HG02870 (cell line): ENCODE data around the gene ARID3B.
A peak's percentile ranks its signal among the peaks of the same experiment; 100 is the strongest.
"Not testable (repeated sequence)": the region's sequence is repeated elsewhere in the genome, so short reads cannot be mapped to it uniquely, and the experiment has no call there.

Experiments used
- ATAC-seq: cut with Tn5 transposase; IDR thresholded peaks from one replicate; pipeline ENCODE4 v1.9.1; 2021; ENCODE audit warnings: mild to moderate bottlenecking, moderate library complexity; ENCODE audit not compliant: unreplicated experiment

Gene ARID3B, protein sequence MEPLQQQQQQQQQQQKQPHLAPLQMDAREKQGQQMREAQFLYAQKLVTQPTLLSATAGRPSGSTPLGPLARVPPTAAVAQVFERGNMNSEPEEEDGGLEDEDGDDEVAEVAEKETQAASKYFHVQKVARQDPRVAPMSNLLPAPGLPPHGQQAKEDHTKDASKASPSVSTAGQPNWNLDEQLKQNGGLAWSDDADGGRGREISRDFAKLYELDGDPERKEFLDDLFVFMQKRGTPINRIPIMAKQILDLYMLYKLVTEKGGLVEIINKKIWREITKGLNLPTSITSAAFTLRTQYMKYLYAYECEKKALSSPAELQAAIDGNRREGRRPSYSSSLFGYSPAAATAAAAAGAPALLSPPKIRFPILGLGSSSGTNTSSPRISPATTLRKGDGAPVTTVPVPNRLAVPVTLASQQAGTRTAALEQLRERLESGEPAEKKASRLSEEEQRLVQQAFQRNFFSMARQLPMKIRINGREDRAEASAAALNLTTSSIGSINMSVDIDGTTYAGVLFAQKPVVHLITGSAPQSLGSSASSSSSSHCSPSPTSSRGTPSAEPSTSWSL

DNA sequence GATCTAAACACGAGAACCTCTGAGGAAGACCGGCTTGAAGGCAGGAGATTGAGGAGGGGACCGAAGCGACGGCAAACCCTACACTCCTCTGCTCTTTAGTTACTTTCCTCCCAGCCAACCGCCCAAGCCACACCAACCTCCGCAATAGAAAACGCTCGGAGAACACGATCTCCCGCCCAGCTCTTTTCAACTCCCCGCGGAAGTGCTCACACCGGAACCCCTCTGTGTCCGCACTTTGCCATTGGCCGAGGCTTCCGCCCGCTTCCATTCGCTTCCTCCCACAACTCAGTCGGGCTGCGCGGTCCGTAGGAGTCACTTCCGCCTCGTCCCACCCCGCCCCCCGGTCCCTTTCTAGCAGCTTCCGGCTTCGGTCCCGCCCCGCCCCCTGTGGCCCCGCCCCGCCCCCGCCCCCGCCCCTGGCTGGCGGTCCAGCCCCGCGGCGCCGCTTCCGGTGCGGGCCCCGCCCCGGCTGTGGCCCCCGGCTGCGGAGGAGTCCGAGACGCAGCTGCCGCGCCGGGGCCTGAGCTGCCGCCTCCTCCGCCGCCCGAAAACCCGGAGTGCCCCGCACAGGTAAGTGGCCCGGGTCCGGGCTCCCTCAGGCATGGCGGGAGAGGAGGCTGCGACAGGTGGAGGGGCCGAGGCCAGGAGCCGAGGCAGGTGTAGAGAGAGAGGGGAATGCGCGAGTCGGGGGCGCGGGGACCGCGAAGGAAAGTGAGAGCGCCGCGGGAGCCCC is at the start of gene ARID3B:
Gene ARID3B (plus strand): TSS at position 460 of the 733 bp plus-strand sequence. CDS start 2,717 bp downstream, outside the sequence.
- ATAC-seq, result peak; percentile 69

DNA sequence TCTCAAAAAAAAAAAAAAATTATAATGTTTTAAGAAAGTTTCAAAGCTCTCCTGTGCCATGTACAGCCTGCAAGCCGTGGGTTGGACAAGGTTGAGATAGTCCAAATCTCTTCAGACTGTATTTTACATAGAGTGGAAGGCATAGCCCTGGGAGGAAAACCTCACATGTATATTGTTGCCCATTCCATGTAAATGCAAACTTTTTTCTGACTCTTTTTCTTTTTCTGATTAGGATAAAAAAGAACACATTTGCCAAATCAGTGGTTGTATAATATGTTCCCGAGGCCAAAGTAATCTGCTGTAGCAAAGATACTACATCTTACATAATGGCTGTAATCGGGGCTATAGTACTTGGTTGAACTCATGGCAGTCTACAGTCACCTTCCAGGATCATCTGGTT is 44.4 kb upstream of the ARID3B start:
- ATAC-seq, result no peak

DNA sequence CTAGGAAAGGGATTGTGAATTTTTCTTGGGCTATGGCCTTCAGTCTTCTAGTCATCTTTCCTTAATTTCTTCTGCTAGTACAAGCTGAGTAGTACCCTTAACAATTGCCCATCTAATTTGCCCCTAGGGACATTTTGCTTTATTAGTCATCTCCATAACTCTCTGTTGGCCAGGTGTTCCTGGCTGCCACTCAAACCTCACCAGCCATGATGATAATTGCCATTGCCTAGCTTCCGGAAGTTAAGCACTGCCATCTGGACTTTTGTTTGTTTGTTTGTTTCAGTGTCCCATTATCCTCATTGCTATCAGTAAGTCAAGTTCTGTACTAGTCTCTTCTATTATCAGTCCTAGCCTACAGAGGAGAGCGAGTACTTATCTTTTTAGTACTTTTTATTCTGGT is 43.4 kb upstream of the ARID3B start:
- no peak for ATAC-seq

DNA sequence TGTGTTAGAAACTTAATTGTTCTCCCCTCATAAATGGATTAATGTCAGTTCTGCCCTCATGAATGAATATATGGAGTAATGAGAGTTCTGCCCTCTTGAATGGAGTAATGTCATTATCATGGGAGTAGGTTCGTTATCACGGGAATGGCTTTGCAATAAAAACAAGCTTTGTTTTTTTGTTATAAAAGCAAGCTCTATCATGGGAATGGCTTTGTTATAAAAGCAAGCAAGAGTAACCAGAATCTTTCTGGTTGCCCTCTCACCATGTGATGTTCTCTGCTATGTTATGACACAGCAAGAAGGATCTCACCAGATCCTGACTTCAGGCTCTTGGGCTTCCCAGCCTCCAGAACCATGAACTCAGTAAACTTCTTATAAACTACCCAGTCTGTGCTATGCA is 41.7 kb upstream of the ARID3B start:
- no peak for ATAC-seq

DNA sequence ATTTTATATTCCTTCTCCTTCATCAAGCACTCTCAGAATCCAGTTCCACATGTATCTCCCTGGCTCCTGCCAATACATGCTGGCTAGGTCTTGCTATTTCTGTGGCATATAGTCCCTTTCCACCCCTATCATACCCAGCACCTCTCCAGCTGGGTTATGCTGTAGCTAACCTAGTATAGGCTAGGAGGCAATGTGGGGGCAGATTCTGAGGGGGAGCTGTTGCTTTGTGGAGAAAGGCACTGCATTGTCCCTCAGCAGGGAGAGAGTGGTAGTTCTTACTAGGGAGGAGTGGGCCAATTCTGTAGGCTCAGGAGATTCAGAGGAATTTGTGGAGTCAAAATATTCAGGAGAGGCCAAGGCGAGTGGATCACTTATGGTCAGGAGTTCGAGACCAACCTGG is 40.6 kb upstream of the ARID3B start:
- ATAC-seq, result no peak

DNA sequence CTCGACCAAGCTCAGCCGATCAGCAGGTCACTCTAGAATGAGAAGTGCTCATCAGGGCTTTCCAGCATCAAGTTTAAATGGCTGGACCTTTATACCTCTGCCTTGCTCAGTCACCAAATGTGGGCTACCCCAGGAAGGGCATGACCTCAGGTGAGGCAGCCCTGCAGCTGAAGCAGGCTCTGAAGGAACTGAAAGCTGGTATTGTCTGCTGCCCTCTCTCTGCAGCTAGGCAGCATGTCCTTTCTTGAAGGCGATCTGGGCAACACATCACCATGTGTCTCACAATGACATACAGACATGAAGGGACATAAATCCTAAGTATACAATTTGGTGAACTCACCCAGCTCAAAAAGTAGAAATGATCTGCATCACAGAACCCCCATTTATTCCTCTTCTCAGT is 38.7 kb upstream of the ARID3B start:
- no peak for ATAC-seq

DNA sequence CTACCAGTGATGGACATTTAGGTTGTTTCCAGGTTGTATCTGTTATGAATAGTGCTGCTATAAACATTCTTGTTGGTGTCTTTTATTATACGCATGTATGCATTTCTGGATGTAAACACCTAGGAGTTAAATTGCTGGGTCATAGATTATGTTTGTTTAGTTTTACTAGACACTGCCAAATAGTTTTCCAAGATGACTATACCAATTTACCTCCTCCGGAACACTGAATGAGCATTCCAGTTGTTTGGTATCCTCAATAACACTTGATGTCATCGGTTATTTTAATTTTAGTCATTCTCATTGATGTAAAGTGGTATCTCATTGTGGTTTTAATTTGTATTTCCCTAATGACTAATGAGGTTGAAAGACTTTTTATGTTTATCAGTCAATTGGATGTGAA is 36.6 kb upstream of the ARID3B start:
- ATAC-seq, result no peak

DNA sequence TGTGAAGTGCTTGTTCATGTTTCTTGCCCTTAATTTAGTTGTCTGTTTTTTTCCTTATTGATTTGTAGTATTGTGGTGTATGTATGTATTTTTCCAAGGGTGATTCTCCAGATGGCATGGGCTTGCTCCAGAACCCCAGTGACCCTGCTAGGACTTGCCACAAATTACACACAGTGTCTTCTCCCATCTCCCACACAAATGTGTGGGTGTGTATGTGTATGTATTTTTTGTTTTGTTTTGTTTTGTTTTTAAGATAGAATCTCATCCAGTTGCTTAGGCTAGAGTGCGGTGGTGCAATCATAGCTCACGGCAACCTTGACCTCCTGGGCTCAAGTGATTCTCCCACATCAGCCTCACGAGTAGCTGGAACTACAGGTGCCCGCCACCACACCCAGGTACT is 36.2 kb upstream of the ARID3B start:
- ATAC-seq, result no peak

DNA sequence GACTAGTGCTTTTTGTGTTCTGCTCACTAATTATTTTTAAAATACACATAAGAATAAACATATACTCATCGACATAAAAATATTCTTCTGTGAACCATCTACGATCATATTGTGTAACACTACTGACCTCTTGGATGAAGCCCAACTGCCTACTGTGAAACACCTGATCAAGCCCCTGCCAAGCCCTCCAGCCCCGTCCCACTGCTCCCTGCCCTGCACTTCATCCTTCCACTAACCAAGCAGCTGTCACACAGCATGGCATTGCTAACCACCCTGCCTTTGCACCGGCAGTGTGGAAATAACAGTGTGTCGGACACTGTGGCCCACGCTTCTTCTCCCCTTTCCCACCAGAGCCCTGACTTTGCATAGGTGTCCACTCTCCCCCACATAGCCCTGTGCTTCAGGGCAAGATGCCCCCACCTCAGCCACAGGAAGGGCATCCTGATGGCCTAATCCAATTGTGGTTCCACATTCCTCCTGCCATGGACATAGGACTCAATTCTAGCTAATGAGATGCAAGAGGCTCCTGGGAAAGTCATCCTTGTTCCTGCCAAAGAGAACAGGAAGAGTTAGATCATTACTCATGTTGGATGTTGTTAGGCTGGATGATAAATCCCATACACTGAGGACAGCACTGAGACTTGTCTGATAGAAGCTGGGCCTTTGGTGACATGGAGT is 35.0 kb upstream of the ARID3B start:
- no peak for ATAC-seq

DNA sequence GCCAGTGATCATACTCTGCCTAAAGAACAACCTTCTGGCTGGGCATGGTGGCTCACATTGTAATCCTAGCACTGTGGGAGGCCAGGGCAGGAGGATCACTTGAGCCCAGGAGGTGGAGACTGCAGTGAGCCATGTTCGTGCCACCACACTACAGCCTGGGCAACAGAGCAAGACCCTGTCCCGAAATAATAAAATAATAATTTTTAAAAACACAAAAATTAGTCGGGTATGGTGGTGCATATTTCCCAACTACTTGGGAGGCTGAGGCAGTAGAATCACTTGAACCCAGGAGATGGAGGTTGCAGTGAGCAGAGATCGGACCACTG is 34.5 kb upstream of the ARID3B start:
- ATAC-seq, result no peak

DNA sequence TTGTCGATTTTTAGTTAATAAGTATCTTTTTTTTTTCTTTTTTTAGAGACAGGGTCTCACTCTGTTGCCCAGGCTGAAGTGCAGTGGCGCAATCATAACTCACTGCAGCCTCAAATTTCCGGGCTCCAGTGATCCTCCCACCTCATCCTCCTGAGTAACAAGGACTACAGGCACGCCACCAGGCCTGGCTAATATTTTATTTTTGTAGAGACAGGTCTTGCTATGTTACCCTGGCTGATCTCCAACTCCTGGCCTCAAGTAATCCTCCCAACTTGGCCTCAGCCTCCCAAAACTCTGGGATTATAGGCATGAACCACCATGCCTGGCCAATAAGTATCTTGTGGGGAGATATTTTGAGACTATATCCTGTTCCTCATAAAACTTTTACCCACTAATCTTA is 29.4 kb upstream of the ARID3B start:
- ATAC-seq, result no peak

DNA sequence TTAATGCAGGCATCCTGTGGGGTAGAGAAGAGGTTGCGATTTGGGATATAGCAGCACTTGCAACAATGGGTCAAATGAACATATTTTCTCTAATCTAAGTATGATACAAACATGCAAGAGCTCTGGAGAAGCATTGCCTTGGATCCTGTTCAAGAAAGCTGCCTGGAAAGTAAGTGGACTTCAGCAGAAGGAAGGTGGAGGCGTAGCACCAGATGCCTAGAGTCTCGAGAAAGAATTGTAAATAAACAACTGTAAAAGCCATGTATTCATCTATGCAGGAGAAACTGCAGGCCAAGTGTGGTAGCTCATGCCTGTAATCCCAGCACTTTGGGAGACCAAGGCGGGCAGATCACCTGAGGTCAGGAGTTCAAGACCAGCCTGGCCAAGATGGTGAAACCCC is 27.0 kb upstream of the ARID3B start:
- not testable (repeated sequence) for ATAC-seq

DNA sequence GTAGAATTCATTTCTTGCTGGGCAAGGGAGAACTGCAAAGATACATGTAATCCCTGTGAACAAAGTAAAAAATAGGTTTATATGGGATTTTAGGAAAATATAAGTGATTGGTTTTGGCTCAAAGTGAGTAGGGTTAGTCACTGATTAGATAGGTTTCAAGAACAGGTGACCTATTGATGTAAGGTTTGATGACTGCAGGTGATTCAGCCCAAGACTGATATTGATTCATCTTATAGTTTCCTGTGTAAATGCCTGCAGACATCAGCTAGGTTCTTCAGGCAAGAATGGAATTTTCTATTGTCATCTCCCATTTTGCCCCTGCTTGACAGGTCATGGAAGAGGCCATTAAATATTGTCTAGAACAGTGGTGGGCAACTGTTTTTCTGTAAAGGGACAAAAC is 23.9 kb upstream of the ARID3B start:
- no peak for ATAC-seq

DNA sequence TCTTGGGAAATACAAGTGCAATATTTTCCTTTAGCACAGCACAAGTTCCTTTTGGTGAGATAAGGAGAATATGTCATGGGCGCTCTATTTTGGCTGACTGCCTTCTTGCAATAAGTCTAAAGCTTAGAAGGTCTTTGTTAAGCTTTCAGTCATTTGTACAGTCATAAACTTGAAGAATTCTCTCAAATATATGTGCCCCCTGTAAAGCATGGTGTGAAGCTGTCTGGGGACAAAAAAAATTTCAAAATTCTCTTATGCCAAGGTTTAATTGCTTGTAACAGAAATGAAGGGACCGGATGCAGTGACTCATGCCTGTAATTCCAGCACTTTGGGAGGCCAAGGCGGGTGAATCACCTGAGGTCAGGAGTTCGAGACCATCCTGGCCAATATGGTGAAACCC is 21.7 kb upstream of the ARID3B start:
- ATAC-seq, result no peak

DNA sequence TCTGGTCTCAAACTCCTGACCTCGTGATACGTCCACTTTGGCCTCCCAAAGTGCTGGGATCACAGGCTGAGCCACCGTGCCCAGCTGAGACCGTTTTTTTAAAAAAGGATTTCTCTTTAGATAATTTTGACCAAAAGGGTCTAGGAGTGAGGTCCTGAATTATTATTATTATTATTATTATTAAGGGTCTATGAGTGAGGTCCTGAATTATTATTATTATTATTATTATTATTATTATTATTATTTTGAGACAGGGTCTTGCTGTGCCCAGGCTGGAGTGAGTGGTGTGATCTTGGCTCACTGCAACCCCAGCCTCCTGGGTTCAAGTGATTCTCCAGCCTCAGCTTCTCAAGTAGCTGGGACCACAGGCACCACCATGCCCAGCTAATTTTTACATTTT is 20.6 kb upstream of the ARID3B start:
- ATAC-seq, result no peak

DNA sequence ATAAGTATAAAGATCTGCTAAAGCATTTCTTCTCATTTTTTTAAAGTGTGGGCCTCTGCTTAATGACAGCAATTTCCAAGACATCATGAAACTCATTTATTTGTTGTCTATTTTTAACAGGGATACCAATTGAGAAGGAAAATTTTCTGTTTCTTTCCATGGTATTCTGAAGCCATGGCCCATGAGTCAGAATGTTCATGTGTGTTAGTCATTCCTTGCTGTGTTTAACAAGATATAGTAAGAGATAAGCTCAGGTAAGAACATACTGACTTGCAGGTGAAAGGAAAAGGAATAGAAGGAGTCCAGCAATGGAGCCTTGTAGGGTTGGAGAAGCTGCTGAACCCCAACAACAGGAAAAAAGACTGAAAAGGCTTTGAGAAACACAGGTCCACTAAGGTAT is 17.0 kb upstream of the ARID3B start:
- ATAC-seq, result no peak

DNA sequence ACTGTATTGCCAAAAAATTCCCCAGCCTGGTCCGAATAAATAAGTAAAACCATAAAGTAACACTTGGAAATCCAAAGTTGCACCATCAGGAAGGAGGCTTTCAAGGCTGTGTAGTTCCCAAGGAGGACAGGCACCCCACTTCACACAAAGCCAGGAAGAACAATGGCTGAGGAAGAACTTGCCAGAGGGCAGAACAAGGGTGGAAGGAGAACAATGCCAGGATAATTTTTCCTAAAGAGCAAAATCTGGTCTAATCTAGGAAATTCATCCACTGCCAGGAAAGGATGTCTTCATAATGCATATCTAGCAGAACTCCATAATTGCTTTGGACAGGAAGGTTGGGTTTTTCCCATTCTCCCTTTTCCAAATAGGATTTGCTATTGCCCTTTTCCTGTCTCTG is 15.7 kb upstream of the ARID3B start:
- ATAC-seq, result no peak

DNA sequence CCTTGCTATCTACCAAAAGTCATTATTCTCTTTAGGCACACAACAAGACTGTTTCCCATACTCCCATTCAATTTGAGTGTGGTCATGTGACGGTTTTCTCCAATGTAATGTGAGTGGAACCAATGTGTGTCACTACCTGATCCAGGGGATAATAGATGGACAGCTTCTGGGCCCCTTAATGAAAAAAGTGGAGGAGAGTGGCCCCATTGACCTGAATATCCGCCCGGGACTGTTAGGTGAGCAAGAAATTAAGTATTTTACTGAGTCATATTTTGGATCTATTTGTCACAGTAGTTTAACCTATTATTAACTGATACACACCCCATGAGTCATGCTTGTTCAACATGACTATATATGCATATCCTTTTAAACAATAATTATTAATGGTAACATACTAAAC is 15.1 kb upstream of the ARID3B start:
- ATAC-seq, result no peak

DNA sequence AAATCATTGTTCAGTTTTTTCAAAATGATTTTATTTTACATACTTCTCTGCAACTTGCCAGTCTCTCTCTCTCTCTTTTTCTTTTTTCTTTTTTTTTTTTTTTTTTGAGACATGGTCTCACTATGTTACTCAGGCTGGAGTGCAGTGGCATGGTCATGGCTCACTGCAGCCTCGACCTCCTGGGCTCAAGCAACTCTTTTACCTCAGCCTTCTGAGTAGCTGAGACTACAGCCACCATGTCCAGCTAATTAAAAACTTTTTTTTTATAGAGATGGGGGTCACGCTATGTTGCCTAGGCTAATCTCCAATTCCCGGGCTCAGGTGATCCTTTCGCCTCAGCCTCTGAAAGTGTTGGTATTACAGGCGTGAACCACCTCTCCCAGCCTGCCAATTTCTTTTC is 12.1 kb upstream of the ARID3B start:
- no peak for ATAC-seq

DNA sequence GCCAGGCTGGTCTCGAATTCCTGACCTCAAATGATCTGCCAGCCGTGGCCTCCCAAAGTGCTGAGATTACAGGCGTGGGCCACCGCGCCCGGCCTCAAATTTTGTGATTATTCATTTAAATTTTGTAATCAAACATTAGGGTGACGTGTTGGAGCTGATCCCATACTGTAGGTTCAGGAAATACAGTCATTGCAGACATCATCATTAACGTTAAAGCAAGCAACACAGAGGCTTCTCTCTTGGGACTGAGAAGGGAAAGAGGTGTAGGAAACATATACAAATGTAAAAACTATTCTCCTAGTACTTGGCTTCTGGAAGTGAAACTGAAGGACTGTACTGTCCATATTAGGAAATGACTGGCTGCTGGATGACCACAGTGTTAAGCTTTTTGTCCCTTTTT is 11.1 kb upstream of the ARID3B start:
- no peak for ATAC-seq

DNA sequence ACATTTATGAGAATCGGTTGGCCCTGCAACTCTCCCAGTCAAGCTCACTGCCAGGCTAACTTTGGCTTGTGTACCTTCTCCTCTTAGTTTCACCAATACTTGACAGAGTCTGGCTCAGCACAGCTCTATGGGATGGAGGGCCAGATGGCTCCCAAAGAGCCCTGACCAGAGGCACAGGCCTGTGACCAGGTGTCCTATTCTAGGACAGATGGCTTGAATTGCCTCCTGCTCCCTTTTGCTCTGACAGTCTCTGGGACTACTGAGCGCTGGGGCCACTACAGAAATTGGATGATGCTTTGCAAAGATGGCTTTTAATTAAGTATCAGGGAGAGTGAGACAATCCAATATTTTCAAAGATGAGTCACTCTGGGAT is 10.3 kb upstream of the ARID3B start:
- ATAC-seq, result no peak
